Activated CD8-positive, alpha-beta T cell treated with anti-CD3 and anti-CD28 coated beads, Interleukin-2, amount 10 ng/mL, durations not matched to agents 7 days and 5 days (primary cell): ENCODE data around the gene ZNF608. TPM values are rescaled to one million over a fixed set of nuclear protein-coding genes. Genes with fewer than 3 reads are reported as not detected.

Experiments
- ATAC-seq: fragments of 150-1000 bp; cut with Tn5 transposase; one replicate; pipeline ENCODE4 v1.10.0; 2021; ENCODE audit warnings: moderate library complexity
- CTCF ChIA-PET: fragments of 350-600 bp; sonication (Branson Sonifier 250); formaldehyde crosslinking; loops from one replicate; lab custom pipeline; 2021; ENCODE audit warnings: antibody characterized with exemption; lab: Charles Lee
- POLR2A ChIA-PET: fragments of 350-600 bp; sonication (Branson Sonifier 250); formaldehyde crosslinking; loops from one replicate; lab custom pipeline; 2021; ENCODE audit warnings: antibody characterized with exemption; lab: Charles Lee
- DNase-seq: peaks from one replicate; pipeline ENCODE4 v3.0.0-alpha.2; 2020
- H3K27ac Mint-ChIP-seq: one replicate; pipeline ENCODE4 v1.8.0; 2021; ENCODE audit warnings: mild to moderate bottlenecking, mixed read lengths
- H3K27me3 Mint-ChIP-seq: one replicate; pipeline ENCODE4 v1.8.0; 2021; ENCODE audit warnings: low read depth, mixed read lengths
- H3K36me3 Mint-ChIP-seq: one replicate; pipeline ENCODE4 v1.8.0; 2021; ENCODE audit warnings: low read depth, mixed read lengths
- H3K4me1 Mint-ChIP-seq: one replicate; pipeline ENCODE4 v1.8.0; 2021; ENCODE audit warnings: low read depth, mixed read lengths
- H3K4me3 Mint-ChIP-seq: one replicate; pipeline ENCODE4 v1.8.0; 2021; ENCODE audit warnings: mild to moderate bottlenecking, mixed read lengths
- H3K9me3 Mint-ChIP-seq: one replicate; pipeline ENCODE4 v1.8.0; 2022; ENCODE audit warnings: mixed read lengths; ENCODE audit not compliant: insufficient read depth
- total RNA-seq, 2 experiments: library from RNA; stranded (reverse); gene quantifications; one replicate each; pipeline ENCODE4 v1.2.3, GENCODE V29; 2021

ZNF608 gene, protein sequence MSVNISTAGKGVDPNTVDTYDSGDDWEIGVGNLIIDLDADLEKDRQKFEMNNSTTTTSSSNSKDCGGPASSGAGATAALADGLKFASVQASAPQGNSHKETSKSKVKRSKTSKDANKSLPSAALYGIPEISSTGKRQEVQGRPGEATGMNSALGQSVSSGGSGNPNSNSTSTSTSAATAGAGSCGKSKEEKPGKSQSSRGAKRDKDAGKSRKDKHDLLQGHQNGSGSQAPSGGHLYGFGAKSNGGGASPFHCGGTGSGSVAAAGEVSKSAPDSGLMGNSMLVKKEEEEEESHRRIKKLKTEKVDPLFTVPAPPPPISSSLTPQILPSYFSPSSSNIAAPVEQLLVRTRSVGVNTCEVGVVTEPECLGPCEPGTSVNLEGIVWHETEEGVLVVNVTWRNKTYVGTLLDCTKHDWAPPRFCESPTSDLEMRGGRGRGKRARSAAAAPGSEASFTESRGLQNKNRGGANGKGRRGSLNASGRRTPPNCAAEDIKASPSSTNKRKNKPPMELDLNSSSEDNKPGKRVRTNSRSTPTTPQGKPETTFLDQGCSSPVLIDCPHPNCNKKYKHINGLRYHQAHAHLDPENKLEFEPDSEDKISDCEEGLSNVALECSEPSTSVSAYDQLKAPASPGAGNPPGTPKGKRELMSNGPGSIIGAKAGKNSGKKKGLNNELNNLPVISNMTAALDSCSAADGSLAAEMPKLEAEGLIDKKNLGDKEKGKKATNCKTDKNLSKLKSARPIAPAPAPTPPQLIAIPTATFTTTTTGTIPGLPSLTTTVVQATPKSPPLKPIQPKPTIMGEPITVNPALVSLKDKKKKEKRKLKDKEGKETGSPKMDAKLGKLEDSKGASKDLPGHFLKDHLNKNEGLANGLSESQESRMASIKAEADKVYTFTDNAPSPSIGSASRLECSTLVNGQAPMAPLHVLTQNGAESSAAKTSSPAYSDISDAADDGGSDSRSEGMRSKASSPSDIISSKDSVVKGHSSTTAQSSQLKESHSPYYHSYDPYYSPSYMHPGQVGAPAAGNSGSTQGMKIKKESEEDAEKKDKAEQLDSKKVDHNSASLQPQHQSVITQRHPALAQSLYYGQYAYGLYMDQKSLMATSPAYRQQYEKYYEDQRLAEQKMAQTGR (N-terminal part only)
- total RNA-seq: not detected

DNA sequence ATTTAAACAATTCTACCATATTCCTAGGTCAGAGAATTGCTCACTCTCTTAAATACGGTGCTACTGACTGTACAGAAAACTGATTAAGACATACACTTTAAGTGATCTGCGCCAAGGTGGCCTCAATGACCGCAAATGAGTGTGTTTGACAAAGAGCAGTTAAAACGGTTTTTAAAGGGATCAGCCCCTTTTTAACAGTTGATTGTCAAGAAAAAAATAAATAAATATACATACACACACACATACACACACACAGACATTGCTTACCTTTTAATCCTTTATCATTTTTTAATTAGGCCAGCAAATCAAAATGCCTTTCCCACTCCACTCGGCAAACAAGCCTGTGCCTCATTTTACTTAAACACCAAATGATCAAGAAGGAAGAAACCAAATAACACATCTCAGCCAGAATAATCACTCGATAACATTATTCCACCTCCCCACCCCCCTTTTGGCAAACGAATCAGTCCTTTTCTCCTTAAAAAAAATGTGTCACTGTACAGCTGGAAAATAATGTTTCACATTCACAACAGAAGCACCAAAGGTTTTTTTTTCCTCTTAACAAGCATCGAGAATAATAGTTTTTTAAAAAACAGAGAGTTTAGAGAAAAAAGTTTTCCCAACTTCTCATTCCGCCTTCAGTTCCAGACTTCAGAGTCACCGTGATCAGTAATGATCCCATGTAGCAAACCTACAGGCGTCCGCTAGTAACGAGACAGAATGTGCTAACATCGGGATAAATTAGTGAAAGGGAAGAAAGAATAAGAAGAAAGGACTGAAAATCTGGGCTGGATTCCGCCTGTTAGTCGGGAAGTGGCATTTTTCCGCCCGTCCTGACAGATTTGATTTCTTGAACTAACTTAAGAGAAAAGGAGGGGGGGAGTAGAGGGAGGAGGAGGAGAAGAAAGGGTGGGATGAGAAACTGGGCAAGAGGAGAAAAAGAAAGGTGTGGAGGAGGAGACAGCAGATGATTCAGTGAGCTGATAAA is at the start of gene ZNF608:
ZNF608 (minus strand) TSS at position 712 of the 988 bp plus-strand sequence. CDS start 1,650 bp downstream, outside the sequence.
- no peak for DNase-seq
- Mint-ChIP-seq H3K4me3 (peak within 1 kb of the TSS; percentile 47), H3K36me3 (no peaks in the 10 kb centered on the region), H3K27ac (no peak within 1 kb of the TSS), H3K27me3 (peaks cover 50% of the 10 kb centered on the region), H3K4me1 (peaks cover 19% of the 10 kb centered on the region), H3K9me3 (no peaks in the 10 kb centered on the region)
- no peak for ATAC-seq
- POLR2A ChIA-PET: no interaction called here
- CTCF ChIA-PET: no interaction called here

DNA sequence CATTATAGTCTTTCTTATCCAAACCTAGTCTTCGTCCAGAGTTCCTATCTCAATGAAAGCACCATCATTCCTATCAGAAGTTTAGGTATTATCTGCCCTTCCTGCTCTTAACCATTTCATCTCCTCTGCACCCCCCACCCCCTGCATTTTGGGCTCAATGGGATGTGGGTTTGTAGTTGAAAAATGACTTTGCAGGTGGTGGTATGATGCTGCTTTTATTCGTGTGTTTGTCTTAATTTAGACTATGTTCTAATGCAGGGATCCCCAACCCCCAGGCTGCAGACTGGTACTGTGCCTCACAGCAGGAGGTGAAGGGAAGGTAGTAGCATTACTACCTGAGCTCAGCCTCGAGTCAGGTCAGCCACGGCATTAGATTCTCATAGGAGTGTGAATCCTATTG is 49.4 kb upstream of the ZNF608 start:
- no peak for DNase-seq
- Mint-ChIP-seq H3K27ac (no peak overlapping the region), H3K4me3 (no peak overlapping the region), H3K9me3 (no peaks in the 10 kb centered on the region), H3K27me3 (no peaks in the 10 kb centered on the region), H3K4me1 (no peaks in the 10 kb centered on the region), H3K36me3 (no peaks in the 10 kb centered on the region)
- POLR2A ChIA-PET: no interaction called here
- CTCF ChIA-PET: no interaction called here
- no peak for ATAC-seq

DNA sequence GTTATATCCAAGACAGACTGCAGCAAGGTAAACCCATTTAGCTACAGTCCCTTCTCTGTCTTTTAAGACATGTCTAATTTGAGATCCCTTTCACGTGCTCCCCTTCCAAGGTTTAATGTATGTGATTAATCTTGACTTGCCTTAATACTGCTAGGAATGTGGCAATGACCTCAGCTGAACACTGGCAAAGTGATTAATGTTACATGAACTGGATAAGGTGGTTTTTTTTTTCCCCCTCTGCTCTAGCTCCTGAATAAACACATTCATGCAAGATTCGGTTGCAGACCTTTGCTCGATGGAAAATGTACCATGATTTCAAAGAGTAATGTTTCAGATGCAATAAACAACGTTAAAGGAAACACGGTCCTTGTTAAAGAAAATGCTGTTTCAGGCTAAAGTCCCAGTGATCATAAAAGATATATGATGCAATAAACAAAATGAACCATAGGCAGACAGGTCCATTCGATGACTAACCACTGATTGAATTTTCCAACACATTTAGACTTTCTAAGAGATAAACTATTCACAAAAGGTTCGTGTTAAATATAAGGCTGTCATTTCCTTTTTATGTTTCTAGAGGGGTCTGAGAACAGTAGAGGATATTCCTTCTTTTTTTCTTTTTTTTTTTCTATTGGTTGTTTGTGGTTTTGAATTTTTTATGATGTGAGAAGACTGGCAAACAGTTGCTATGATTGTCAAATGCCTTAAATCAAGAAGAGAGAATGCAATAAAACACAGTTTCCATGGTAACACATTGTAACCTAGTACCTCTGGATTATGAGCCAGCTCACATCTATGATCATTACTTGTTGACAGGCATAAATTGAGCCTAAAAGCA is 44.7 kb upstream of the ZNF608 start:
- ATAC-seq (no peak), DNase-seq (no peak)
- no peaks in the 10 kb centered on the region for H3K36me3 Mint-ChIP-seq
- H3K4me3 Mint-ChIP-seq: no peak overlapping the region
- ChIA-PET POLR2A (no interaction called here), CTCF (no interaction called here)
- no peaks in the 10 kb centered on the region for H3K9me3 Mint-ChIP-seq
- H3K4me1 Mint-ChIP-seq: no peaks in the 10 kb centered on the region
- no peak overlapping the region for H3K27ac Mint-ChIP-seq
- H3K27me3 Mint-ChIP-seq: no peaks in the 10 kb centered on the region

DNA sequence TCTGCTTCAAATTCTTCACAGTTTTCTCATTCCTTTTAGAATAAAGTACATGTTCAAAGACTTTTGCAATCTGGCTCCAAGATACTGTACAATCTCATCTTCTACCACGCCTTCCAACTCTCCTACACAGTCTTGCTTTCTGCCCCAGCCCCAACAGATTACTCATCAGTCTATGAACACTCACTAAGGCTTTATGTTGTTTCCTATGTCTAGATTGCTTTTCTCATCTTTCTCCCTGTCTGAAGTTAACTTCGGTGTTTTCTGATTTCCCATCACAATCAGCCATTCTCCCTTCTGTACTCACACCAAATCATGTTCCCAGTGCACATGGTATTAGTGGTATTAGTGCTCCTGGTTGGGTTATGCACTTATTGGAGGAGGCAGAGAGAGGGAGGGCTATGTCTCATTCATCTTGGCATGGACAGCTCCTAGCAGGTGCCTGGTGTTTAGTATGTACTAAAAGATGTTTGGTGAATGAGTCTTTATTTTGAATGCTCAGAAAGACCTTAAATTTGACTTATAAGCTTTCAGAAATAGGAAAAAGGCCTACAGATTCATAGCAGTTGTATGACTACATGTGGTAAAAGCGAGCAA is 44.0 kb upstream of the ZNF608 start:
- Mint-ChIP-seq H3K4me1 (no peaks in the 10 kb centered on the region), H3K27ac (no peak overlapping the region), H3K27me3 (no peaks in the 10 kb centered on the region), H3K36me3 (no peaks in the 10 kb centered on the region), H3K9me3 (no peaks in the 10 kb centered on the region), H3K4me3 (no peak overlapping the region)
- CTCF ChIA-PET: no interaction called here
- POLR2A ChIA-PET: no interaction called here
- DNase-seq (no peak), ATAC-seq (no peak)

DNA sequence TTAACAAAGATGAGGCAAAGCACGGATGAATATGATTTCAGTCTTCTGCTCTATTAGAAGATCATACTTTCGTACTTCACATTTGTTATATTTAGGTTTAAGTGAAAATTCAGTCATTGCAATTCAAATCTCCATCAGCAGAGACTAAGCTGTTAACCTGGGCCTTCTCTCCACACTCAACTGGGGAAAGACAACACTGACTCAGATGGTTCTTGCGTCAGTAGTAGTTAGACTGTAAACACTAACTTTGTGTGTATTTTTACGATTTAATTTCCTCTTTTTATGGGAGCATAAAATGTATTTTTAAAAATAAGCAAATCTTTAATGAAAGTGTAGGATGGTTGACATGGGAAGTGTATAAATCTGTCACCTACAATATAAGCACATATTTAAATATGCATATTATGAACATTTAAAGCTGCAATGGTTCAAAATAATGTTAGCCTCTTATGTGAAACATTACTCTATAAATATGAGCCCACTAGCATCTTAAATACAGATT is 42.7 kb upstream of the ZNF608 start:
- Mint-ChIP-seq H3K9me3 (no peaks in the 10 kb centered on the region), H3K36me3 (no peaks in the 10 kb centered on the region), H3K4me1 (no peaks in the 10 kb centered on the region), H3K27me3 (no peaks in the 10 kb centered on the region), H3K4me3 (no peak overlapping the region), H3K27ac (no peak overlapping the region)
- ATAC-seq: no peak
- DNase-seq: no peak
- POLR2A ChIA-PET: no interaction called here
- CTCF ChIA-PET: no interaction called here

DNA sequence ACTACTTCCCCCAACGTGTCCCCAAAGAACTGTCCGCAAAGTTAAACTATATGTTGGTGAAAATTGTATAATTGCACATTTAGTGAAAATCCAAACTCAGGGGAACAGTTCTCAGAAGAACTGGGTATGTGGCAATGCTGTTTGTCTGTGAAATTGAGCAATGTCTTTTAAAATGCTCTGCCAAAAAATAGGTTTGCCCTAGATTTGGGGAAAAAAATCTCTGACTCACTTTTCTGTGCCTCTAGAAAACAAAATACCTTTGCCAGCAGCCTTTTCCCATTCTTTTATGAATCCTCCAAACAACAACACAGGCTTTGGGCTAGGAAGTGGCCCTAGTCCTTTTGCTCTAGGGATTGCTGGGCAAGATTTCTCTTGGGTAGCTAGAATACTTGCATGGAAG is 37.4 kb upstream of the ZNF608 start:
- POLR2A ChIA-PET: no interaction called here
- Mint-ChIP-seq H3K27ac (no peak overlapping the region), H3K36me3 (no peaks in the 10 kb centered on the region), H3K27me3 (no peaks in the 10 kb centered on the region), H3K4me3 (no peak overlapping the region), H3K9me3 (no peaks in the 10 kb centered on the region), H3K4me1 (no peaks in the 10 kb centered on the region)
- ATAC-seq (no peak), DNase-seq (no peak)
- CTCF ChIA-PET: no interaction called here

DNA sequence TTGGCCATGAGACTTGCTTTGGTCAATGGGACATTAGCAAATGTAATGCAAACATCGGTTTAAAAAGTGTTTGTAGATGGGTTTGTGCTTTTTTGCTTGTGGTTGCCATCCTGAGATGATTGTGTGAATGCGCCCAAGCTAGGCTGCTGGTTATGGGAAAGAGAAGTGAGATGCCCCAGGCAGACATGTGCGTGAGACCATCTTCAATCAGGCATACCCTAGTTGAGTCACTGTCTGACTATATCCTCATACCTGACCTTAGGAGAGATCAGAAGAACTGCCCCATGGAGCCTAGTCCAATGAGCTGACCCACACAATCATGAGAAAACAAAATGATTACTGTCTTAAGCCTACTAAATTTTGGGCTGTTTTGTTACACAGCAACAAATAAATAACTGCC is 36.8 kb upstream of the ZNF608 start:
- ATAC-seq: no peak
- Mint-ChIP-seq H3K4me1 (no peaks in the 10 kb centered on the region), H3K9me3 (no peaks in the 10 kb centered on the region), H3K36me3 (no peaks in the 10 kb centered on the region), H3K4me3 (no peak overlapping the region), H3K27me3 (no peaks in the 10 kb centered on the region), H3K27ac (no peak overlapping the region)
- no peak for DNase-seq
- ChIA-PET CTCF (no interaction called here), POLR2A (no interaction called here)

DNA sequence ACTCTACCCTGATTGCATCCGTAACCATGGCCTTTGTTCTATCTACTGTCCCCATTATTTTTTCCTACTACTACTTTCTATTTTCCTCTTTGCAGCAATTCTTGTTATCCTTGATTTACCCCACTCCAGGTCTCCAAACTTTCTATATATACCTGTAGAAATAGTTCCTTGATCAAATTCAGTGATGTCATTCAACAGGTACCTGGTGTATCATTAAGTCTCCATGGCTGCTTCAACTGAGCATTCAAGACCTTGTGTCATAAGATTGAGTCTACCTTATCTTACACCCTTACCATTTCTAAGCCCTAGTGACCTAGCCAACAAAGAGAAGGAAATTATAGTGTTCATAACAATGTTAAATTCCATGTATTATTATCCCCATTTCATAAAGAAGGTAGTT is 35.8 kb upstream of the ZNF608 start:
- ATAC-seq (no peak), DNase-seq (no peak)
- H3K4me1 Mint-ChIP-seq: no peaks in the 10 kb centered on the region
- H3K27me3 Mint-ChIP-seq: no peaks in the 10 kb centered on the region
- no peak overlapping the region for H3K27ac Mint-ChIP-seq
- no peak overlapping the region for H3K4me3 Mint-ChIP-seq
- H3K9me3 Mint-ChIP-seq: no peaks in the 10 kb centered on the region
- ChIA-PET CTCF (no interaction called here), POLR2A (no interaction called here)
- H3K36me3 Mint-ChIP-seq: no peaks in the 10 kb centered on the region

DNA sequence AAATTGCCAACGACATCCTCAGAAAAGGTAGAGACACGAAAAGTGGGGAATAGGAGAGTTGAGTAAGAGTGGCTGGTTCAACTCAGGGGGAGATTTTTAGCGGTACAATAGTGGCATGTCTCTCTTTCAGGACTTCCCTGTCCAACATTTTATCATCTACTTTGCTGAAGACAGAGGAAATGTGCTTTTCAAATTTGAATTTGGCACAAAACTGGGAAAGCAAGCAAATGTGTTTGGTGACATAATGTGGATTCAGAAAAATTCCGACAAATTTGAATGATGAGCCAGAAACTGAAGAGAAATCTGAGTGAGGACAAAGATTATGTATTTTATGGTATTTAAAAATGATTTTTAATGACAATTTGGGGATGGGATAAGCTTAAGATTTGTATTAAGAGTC is 33.6 kb upstream of the ZNF608 start:
- POLR2A ChIA-PET: no interaction called here
- CTCF ChIA-PET: no interaction called here
- Mint-ChIP-seq H3K4me1 (no peaks in the 10 kb centered on the region), H3K9me3 (no peaks in the 10 kb centered on the region), H3K4me3 (no peak overlapping the region), H3K36me3 (no peaks in the 10 kb centered on the region), H3K27me3 (no peaks in the 10 kb centered on the region), H3K27ac (no peak overlapping the region)
- ATAC-seq (no peak), DNase-seq (no peak)
